GM10266 (cell line): Measurements from ENCODE around the gene GFM2.
A peak's percentile ranks its signal among the peaks of the same experiment; 100 is the strongest.
"Not testable (repeated sequence)": the region's sequence is repeated elsewhere in the genome, so short reads cannot be mapped to it uniquely, and the experiment has no call there.

Experiments
- DNase-seq: peaks from one replicate; pipeline ENCODE4 v3.0.0; 2012; ENCODE audit errors: extremely low spot score
- TF ChIP-seq, protein P1 (sequence below): IDR thresholded peaks from 2 replicates; pipeline ENCODE4 v1.5.1; 2012; ENCODE audit warnings: mild to moderate bottlenecking, low read depth; ENCODE audit not compliant: control insufficient read depth, insufficient read depth; ENCODE audit errors: missing control alignments

The GFM2 gene

DNA sequence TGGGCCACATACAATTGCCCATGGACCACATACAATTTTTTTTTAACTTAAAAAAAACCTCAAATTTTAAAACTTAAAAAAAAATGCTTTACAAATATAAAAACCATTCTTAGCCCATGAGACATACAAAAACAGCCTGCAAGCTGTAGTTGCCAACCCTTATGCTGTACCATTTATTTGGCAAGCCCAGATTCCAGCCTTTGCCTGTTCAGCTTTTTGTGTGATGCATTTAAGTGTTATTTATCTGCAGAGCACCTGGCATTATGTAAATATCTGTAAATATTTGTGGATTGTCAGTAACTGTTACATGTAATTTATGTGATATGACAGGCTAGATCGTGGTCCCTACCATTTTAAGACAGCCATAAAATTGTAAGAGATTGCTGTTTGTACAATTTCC, 49.3 kb downstream of the GFM2 start:
- no peak for DNase-seq
- TF ChIP-seq, protein P1, sequence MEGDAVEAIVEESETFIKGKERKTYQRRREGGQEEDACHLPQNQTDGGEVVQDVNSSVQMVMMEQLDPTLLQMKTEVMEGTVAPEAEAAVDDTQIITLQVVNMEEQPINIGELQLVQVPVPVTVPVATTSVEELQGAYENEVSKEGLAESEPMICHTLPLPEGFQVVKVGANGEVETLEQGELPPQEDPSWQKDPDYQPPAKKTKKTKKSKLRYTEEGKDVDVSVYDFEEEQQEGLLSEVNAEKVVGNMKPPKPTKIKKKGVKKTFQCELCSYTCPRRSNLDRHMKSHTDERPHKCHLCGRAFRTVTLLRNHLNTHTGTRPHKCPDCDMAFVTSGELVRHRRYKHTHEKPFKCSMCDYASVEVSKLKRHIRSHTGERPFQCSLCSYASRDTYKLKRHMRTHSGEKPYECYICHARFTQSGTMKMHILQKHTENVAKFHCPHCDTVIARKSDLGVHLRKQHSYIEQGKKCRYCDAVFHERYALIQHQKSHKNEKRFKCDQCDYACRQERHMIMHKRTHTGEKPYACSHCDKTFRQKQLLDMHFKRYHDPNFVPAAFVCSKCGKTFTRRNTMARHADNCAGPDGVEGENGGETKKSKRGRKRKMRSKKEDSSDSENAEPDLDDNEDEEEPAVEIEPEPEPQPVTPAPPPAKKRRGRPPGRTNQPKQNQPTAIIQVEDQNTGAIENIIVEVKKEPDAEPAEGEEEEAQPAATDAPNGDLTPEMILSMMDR: no peak

DNA sequence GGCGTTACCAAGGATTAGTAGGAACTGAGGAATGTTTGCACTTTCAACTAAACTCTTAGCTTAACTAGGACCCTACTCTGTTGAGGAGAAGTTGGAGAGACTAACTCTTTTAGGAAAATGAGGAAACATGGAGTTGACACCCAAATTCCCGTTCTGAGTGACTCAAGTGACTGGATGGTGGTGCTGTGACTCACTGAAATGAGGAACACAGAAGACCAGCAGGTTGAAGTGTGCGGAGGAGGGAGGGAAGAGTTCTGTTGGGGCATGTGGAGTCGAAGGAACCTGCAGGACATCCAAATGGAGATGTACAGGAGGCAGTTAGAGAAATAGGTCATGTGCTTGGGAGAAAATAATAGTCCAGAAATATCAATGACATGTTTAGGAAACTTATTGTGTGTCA, 73.7 kb downstream of the GFM2 start:
- DNase-seq: no peak
- TF ChIP-seq, protein P1: no peak

DNA sequence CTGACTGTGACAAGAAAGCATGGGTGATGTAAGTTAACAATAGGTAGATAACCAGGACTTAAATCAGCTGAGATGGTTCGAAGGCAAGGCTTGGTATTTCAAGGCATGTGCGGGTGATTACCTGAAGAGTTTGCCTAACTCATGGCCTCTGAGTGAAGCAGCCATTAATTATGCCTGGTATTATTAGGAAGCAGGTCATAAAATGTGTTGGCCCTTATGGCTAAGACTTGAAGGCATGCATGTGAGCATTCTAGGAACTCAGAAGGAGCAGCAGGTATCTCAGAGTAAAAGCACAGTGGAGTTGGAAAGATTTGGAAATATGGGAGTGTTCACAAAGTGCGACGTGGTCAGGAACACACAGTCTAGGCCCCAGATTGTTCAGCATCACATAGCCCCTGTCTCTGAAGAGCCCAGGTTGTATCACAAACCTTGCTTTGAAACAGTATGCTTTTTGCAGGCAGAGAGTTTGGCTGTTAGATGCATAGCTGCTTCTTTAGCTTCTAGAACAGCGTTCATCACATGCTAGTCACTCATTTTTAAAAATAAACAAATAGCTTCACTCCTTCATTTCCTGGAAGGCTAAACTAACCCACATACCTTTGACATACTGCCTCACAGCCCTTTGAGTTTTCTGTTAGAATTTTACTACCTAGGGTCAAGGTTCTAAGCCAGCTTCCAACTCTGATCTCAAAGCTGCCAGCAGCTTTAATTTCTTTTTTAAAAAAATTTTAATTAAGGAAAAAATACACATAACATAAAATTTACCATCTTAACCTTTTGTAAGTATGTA, 79.8 kb downstream of the GFM2 start:
- DNase-seq: no peak
- TF ChIP-seq, protein P1: no peak

DNA sequence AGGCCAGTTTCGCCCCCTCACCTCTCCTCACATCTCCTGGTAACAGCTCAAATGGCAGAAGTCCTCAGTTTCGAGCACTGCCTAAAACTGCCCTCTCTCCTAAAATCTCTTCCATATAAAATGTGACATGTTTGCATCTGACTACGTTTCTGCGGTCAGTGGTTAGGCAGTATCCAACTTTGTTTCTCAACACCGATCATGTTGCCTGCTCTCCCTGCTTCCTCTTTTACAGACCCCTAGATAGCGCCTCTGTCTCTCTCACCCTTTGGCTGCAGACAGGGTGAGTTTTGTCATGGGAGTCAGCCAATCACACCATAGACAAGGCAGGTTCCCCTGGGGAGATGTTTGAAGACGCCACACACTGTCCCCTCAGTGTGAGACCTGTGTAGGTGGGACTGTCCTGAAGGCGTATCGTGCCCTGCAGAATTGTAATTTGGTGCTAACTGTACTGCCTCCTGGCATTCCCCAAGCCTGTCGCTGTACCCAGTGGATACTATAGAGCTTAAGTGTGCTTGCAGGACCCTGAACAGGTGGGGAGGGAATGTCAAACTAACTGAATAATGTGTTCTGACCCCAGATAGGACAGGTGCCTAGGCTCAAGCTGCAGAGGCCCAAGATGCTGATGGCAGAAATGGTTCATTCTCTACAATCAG, 80.8 kb downstream of the GFM2 start:
- DNase-seq: peak; percentile 67
- TF ChIP-seq, protein P1: no peak

DNA sequence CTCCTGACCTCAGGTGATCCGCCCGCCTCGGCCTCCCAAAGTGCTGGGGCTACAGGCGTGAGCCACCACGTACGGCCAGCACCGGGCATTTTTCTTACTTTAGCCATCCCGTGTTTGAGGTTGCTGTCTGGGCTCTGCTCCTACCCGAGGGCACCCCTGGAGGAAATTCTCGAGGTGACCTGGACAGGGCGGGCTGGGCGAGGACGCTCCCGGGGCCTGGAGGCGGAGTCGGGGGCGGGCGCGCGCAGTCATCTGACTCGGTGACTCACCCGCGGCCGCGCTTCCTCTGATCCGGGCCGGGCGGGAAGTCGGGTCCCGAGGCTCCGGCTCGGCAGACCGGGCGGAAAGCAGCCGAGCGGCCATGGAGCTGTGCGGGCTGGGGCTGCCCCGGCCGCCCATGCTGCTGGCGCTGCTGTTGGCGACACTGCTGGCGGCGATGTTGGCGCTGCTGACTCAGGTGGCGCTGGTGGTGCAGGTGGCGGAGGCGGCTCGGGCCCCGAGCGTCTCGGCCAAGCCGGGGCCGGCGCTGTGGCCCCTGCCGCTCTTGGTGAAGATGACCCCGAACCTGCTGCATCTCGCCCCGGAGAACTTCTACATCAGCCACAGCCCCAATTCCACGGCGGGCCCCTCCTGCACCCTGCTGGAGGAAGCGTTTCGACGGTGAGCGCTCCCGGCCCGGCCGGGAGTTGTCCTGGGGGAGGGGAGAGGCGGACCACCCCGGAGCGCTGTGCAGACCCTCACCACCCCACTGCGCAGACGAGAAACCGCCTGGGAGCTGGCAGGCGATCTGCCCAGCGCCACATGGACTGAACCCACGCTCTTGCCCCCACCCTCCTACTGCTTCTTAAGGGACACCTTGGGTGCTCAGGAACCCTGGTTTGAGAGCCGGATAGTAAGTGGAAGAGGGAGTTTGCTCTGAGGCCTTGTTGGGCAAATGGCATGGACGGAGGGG, 81.7 kb downstream of the GFM2 start, which contains the start of gene HEXB:
Gene HEXB, plus strand, starts transcription at position 334 of the 952 bp plus-strand sequence. Its CDS starts 28 bp downstream, at position 362.
- DNase-seq: peak; percentile 87
- TF ChIP-seq, protein P1: no peak

DNA sequence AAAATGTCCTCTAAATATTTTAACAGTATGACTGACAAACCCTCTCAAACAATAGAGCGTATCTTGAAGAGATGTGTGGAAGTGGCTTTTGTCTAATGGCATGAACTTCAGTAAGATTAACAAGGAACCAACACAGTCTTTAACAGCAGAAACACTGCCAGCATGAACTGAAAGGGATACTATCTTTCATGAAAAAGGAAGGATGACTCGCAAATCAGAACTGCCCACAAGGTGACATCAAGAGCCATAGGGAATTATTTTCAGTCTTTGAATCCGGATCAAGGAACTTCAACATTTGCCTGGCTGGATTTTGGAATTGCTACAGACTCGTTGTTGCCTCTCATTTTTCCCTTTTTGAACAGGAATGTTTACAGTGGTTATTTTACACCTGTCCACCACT, 87.0 kb downstream of the GFM2 start:
- DNase-seq: no peak
- TF ChIP-seq, protein P1: no peak

DNA sequence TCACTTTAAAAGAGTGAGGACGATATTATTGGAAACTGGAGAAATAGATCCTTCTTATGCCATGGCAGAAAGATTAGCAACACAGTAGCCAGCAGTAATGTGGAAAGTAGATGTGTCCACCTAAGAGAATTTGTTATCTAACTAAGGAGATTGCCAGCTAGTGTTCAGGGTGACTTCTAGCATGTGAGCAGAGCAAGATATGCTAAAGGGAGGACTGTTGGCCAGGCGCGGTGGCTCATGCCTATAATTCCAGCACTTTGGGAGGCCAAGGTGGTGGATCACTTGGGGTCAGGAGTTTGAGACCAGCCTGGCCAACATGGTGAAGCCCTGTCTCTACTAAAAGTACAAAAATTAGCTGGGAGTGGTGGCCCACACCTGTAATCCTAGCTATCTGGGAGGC, 87.6 kb downstream of the GFM2 start:
- DNase-seq: not testable (repeated sequence)

DNA sequence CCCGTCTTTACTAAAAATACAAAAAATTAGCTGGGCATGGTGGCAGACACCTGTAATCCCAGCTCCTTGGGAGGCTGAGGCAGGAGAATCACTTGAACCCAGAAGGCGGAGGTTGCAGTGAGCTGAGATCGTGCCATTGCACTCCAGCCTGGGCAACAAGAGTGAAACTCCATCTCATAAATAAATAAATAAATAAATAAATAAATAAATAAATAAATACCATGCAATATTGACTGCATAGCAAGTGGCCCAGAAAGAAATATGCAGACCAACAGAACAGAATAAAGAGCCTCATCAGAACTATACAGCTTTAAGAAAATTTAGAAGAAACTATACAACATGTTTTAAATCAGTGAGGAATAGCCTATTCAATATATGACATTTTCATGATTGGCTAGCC, 88.8 kb downstream of the GFM2 start:
- not testable (repeated sequence) for DNase-seq

DNA sequence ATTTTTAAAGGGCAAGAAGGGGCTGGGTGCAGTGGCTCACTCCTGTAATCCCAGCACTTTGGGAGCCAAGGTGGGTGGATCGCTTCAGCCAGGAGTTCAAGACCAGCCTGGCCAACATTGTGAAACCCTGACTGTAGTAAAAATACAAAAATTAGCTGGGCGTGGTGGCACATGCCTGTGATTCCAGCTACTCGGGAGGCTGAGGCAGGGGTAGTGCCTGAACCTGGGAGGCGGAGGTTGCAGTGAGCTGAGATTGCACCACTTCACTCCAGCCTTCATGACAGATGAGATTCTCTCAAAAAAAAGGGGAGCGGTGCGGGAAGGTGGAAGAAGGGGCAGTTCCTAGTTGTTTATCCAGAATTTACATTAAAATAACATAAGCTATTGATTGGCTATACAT, 90.5 kb downstream of the GFM2 start:
- DNase-seq: not testable (repeated sequence)
